Measurements from ENCODE around the gene SLC4A4. TPM values are rescaled to one million over a fixed set of nuclear protein-coding genes. Genes with fewer than 3 reads are reported as not detected.

The SLC4A4 gene
- total and polyA plus RNA-seq, 4 donors: 3.0 to 36.7 (median 8.2) TPM

- no peak for TF ChIP-seq MAX (IDR thresholded peaks at IDR 0.05)
- no peak for TF ChIP-seq YY1 (IDR thresholded peaks at IDR 0.05)
- no peak for TF ChIP-seq FOXA2 (IDR thresholded peaks at IDR 0.05)
- no peak for TF ChIP-seq FOXA1 (IDR thresholded peaks at IDR 0.05)
- TF ChIP-seq HNF4A (conservative IDR thresholded peaks at IDR 0.05): no peak
- no peak for TF ChIP-seq TAF1 (conservative IDR thresholded peaks at IDR 0.05)
- no peak for TF ChIP-seq ATF3 (IDR thresholded peaks at IDR 0.05)
- no peak for TF ChIP-seq RAD21 (IDR thresholded peaks at IDR 0.05)
- no peak for TF ChIP-seq EGR1 (IDR thresholded peaks at IDR 0.05; ENCODE audit: low read depth in 2 of 2)
- no peak for TF ChIP-seq RXRA (IDR thresholded peaks at IDR 0.05)
- no peak for TF ChIP-seq JUND (IDR thresholded peaks at IDR 0.05)
- TF ChIP-seq HNF4G (IDR thresholded peaks at IDR 0.05): no peak
Observed at GRCh38 chr4:71449878-71450277, 111.1 kb downstream of the SLC4A4 start (continued).

- Histone ChIP-seq H3K27ac (ENCODE audit: low read depth in 1 of 2, low read length in 2 of 2) (no peak overlapping the region), H3K27me3 (ENCODE audit: control insufficient read depth in 4 of 4, insufficient read depth in 4 of 4, low read length in 3 of 4) (no peaks in the 10 kb centered on the region), H3K4me1 (ENCODE audit: control insufficient read depth in 4 of 4, insufficient read depth in 4 of 4, low read length in 3 of 4) (peaks cover 0 to 6% (median 2%) of the 10 kb centered on the region in 4 donors), H3K36me3 (ENCODE audit: control insufficient read depth in 4 of 4, insufficient read depth in 3 of 4, low read depth in 1 of 4, low read length in 3 of 4) (peaks cover 0 to 8% (median 0%) of the 10 kb centered on the region in 4 donors), H3K4me3 (ENCODE audit: low read depth in 1 of 3, low read length in 3 of 3) (no peak overlapping the region), H3K9ac (ENCODE audit: low read depth in 1 of 2, low read length in 2 of 2) (no peak overlapping the region), H3K9me3 (ENCODE audit: control insufficient read depth in 4 of 4, low read length in 3 of 4) (no peaks in the 10 kb centered on the region)
- no peak for DNase-seq (ENCODE audit: low spot score)
- TF ChIP-seq FOXA1 (IDR thresholded peaks at IDR 0.05) (no peak), ATF3 (IDR thresholded peaks at IDR 0.05) (no peak), SP1 (IDR thresholded peaks at IDR 0.05) (no peak)
- WGBS: 90% methylated on average over 4 of the region's 4 CpGs
Observed at GRCh38 chr4:71453531-71453930, 114.7 kb downstream of the SLC4A4 start.

GRCh38 chr4:71456841-71457240 is 118.0 kb downstream of the SLC4A4 start:
- TF ChIP-seq RAD21 (IDR thresholded peaks at IDR 0.05) (peak; percentile 34 to 42), NR2F2 (IDR thresholded peaks at IDR 0.05) (no peak), HNF4G (IDR thresholded peaks at IDR 0.05) (no peak), EGR1 (IDR thresholded peaks at IDR 0.05; ENCODE audit: low read depth in 2 of 2) (no peak), ZBTB33 (IDR thresholded peaks at IDR 0.05) (no peak), SP1 (IDR thresholded peaks at IDR 0.05) (no peak), CTCF (IDR thresholded peaks at IDR 0.05; ENCODE audit: low read depth, low read length, missing input control) (no peak), YY1 (IDR thresholded peaks at IDR 0.05) (peak; percentile 59), REST (IDR thresholded peaks at IDR 0.05) (no peak), GABPA (IDR thresholded peaks at IDR 0.05 in 1 of 2, conservative IDR thresholded peaks at IDR 0.05 in 1 of 2) (no peak), TAF1 (conservative IDR thresholded peaks at IDR 0.05) (no peak), ATF3 (IDR thresholded peaks at IDR 0.05) (peak; percentile 41), HNF4A (conservative IDR thresholded peaks at IDR 0.05) (peak in 1 of 2 donors; percentile 32), FOXA2 (IDR thresholded peaks at IDR 0.05) (no peak), RXRA (IDR thresholded peaks at IDR 0.05) (peak in 1 of 2 donors; percentile 48), MAX (IDR thresholded peaks at IDR 0.05) (no peak), FOXA1 (IDR thresholded peaks at IDR 0.05) (no peak), JUND (IDR thresholded peaks at IDR 0.05) (peak; percentile 91 to 95)
- H3K4me3 ChIP-seq (ENCODE audit: low read depth in 1 of 3, low read length in 3 of 3): no peak overlapping the region
- H3K27ac ChIP-seq (ENCODE audit: low read depth in 1 of 2, low read length in 2 of 2): no peak overlapping the region
- 48% methylated on average over 1 of the region's 1 CpG for WGBS
- H3K4me1 ChIP-seq (ENCODE audit: control insufficient read depth in 4 of 4, insufficient read depth in 4 of 4, low read length in 3 of 4): no peaks in the 10 kb centered on the region
- DNase-seq (ENCODE audit: low spot score): no peak
- H3K9ac ChIP-seq (ENCODE audit: low read depth in 1 of 2, low read length in 2 of 2): no peak overlapping the region
- H3K36me3 ChIP-seq (ENCODE audit: control insufficient read depth in 4 of 4, insufficient read depth in 3 of 4, low read depth in 1 of 4, low read length in 3 of 4): peaks cover 0 to 8% (median 0%) of the 10 kb centered on the region in 4 donors
- H3K27me3 ChIP-seq (ENCODE audit: control insufficient read depth in 4 of 4, insufficient read depth in 4 of 4, low read length in 3 of 4): no peaks in the 10 kb centered on the region
- H3K9me3 ChIP-seq (ENCODE audit: control insufficient read depth in 4 of 4, low read length in 3 of 4): no peaks in the 10 kb centered on the region

All from liver (tissue), 9 donors.